ENCODE data around the gene RELN.

Gene RELN

GRCh38 chr7:103525937-103526336 is 463.5 kb downstream of the RELN start:
- no peak for TF ChIP-seq CTCF (conservative IDR thresholded peaks at IDR 0.05)
- H3K27ac ChIP-seq: no peak overlapping the region

GRCh38 chr7:103524042-103524907 is 465.2 kb downstream of the RELN start:
- H3K27ac ChIP-seq: no peak overlapping the region
- TF ChIP-seq CTCF (conservative IDR thresholded peaks at IDR 0.05): peak; percentile 76

GRCh38 chr7:103521937-103522336 is 467.5 kb downstream of the RELN start:
- no peak overlapping the region for H3K27ac ChIP-seq
- TF ChIP-seq CTCF (conservative IDR thresholded peaks at IDR 0.05): no peak

- H3K27ac ChIP-seq: no peak overlapping the region
Observed at GRCh38 chr7:103504505-103505135, 484.8 kb downstream of the RELN start.

GRCh38 chr7:103501206-103501605 is 488.3 kb downstream of the RELN start:
- no peak for TF ChIP-seq CTCF (conservative IDR thresholded peaks at IDR 0.05)
- no peak overlapping the region for H3K27ac ChIP-seq

More at GRCh38 chr7:103504505-103505135, 484.8 kb downstream of the RELN start:
- no peak for TF ChIP-seq CTCF (conservative IDR thresholded peaks at IDR 0.05)

GRCh38 chr7:103499976-103500375 is 489.5 kb downstream of the RELN start:
- TF ChIP-seq CTCF (conservative IDR thresholded peaks at IDR 0.05): no peak
- H3K27ac ChIP-seq: no peak overlapping the region

GRCh38 chr7:103487419-103487818 is 502.0 kb downstream of the RELN start:
- H3K27ac ChIP-seq: peak overlapping the region; percentile 47
- no peak for TF ChIP-seq CTCF (conservative IDR thresholded peaks at IDR 0.05)

GRCh38 chr7:103486873-103487272 is 502.6 kb downstream of the RELN start:
- H3K27ac ChIP-seq: peak overlapping the region; percentile 47

Measured in VCaP (cell line).